Right ventricle myocardium superior (tissue), 1 donor: ENCODE data around the gene ILF2. TPM values are rescaled to one million over a fixed set of nuclear protein-coding genes. Genes with fewer than 3 reads are reported as not detected.
A peak's percentile ranks its signal among the peaks of the same experiment; 100 is the strongest.

Source experiments
- ATAC-seq: fragments of 200-7000 bp; cut with Tn5 transposase; one replicate; pipeline ENCODE4 v1.9.1; 2020; ENCODE audit warnings: mild to moderate bottlenecking; ENCODE audit not compliant: poor library complexity
- DNase-seq: peaks from one replicate; pipeline ENCODE4 v3.0.0-alpha.2; 2020
- intact Hi-C: fragments of 100-400 bp; cut with DNase I; formaldehyde crosslinking; loops from one replicate; pipeline ENCODE4 v1.11.2; 2022
- microRNA-seq: library from miRNA; unstranded; fragments of <30 nt; microRNA quantifications from one replicate; pipeline ENCODE4 v1.2.0, GENCODE V29; 2020
- total RNA-seq: library from RNA; stranded (reverse); fragmentation: NEBNext Ultra II Directional; extraction: Animal tissue kit (Norgen Biotek cat#: 25700); gene quantifications from one replicate; pipeline ENCODE4 v1.2.1, GENCODE V29; 2021
- donor health status: DM: no; HTN: yes; CAD: no; lungs with severe emphysema.

The ILF2 gene
- total RNA-seq, 1 donor from 2014 or later, result 55.3 TPM

- intact Hi-C loops, result no loop called here
- peak; percentile 74 for DNase-seq
- ATAC-seq, result peak; percentile 48
Observed at GRCh38 chr1:153616144-153616916, 54.5 kb downstream of the ILF2 start, which contains the start of gene S100A14. S100A14 (minus strand) TSS chr1:153616325; CDS start chr1:153615858, 467 bp downstream.

- intact Hi-C loops, result no loop called here
- no peak for ATAC-seq
- DNase-seq, result no peak
Observed at GRCh38 chr1:153615406-153615805, 55.4 kb downstream of the ILF2 start.

- no peak for DNase-seq
- intact Hi-C loops, result no loop called here
- ATAC-seq, result no peak
Observed at GRCh38 chr1:153614906-153615305, 55.9 kb downstream of the ILF2 start.

- ATAC-seq (no peak), DNase-seq (no peak)
- intact Hi-C loops, result no loop called here
Observed at GRCh38 chr1:153614189-153614900, 56.4 kb downstream of the ILF2 start.

GRCh38 chr1:153613406-153613805, 57.4 kb downstream of the ILF2 start:
- intact Hi-C loops, result no loop called here
- DNase-seq (no peak), ATAC-seq (no peak)

GRCh38 chr1:153612755-153613331, 58.0 kb downstream of the ILF2 start, which contains the start of gene S100A16:
S100A16 (minus strand) TSS chr1:153613137; CDS start chr1:153608151, 4,986 bp downstream.
- ATAC-seq (peak; percentile 86), DNase-seq (peak; percentile 86)
- intact Hi-C loops, result no loop called here

- intact Hi-C loops, result no loop called here
- ATAC-seq (peak; percentile 11), DNase-seq (no peak)
Observed at GRCh38 chr1:153612111-153612754, 58.6 kb downstream of the ILF2 start.

Small RNAs within 50 kb of the gene (microRNA-seq; reads per million reads assigned to microRNA genes)
- not detected for gene MIR8083

Other genes with a start within 250 kb of the ILF2 start
- not detected for gene S100A7, start 210.3 kb downstream of the ILF2 start, total RNA-seq
- gene S100A6, start 135.0 kb downstream of the ILF2 start, total RNA-seq, result 260 TPM
- not detected for gene S100A5, start 130.1 kb downstream of the ILF2 start, total RNA-seq
- 130 TPM for gene S100A4, start 125.2 kb downstream of the ILF2 start, total RNA-seq
- gene S100A3, start 121.7 kb downstream of the ILF2 start, total RNA-seq, result 0.70 TPM
- 2.3 TPM for gene S100A2, start 105.1 kb downstream of the ILF2 start, total RNA-seq
- gene S100A16, start 57.9 kb downstream of the ILF2 start, total RNA-seq, result 44.3 TPM
- 5.8 TPM for gene S100A14, start 54.7 kb downstream of the ILF2 start, total RNA-seq
- gene S100A13, start 43.5 kb downstream of the ILF2 start, total RNA-seq, result 153 TPM
- gene S100A1, start 42.6 kb downstream of the ILF2 start, total RNA-seq, result 2,267 TPM
- 68.1 TPM for gene CHTOP, start 36.9 kb downstream of the ILF2 start, total RNA-seq
- 57.2 TPM for gene SNAPIN, start 12.3 kb downstream of the ILF2 start, total RNA-seq
- 10.0 TPM for gene NPR1, start 7.7 kb upstream of the ILF2 start, total RNA-seq
- 31.8 TPM for gene INTS3, start 57.1 kb upstream of the ILF2 start, total RNA-seq
- gene SLC27A3, start 104.4 kb upstream of the ILF2 start, total RNA-seq, result 12.0 TPM